Fibroblast of the aortic adventitia (primary cell): ENCODE results near the gene ST7. TPM values are rescaled to one million over a fixed set of nuclear protein-coding genes. Genes with fewer than 3 reads are reported as not detected.

Experiments
- DNase-seq: peaks from one replicate; pipeline ENCODE4 v3.0.0-alpha.2; 2010; ENCODE audit warnings: low read depth
- H3K4me3 ChIP-seq: 2 replicates; pipeline ENCODE4 v1.5.1; 2011; ENCODE audit warnings: low read depth, mild to moderate bottlenecking, control low read depth, low read length, moderate library complexity
- CTCF ChIP-seq: IDR thresholded peaks from 2 replicates; pipeline ENCODE4 v1.5.1; 2011; ENCODE audit warnings: mild to moderate bottlenecking, low read length, control low read depth, inconsistent platforms; ENCODE audit not compliant: insufficient read depth
- total RNA-seq: library from RNA; depleted of rRNA; stranded (reverse); fragments of >200 nt; gene quantifications from 2 replicates; pipeline ENCODE4 v1.2.3, GENCODE V29; 2012; ENCODE audit warnings: low replicate concordance

ST7 gene
- total RNA-seq, 1 donor = 22.7 TPM

- no peak for DNase-seq
- TF ChIP-seq CTCF = no peak
- H3K4me3 ChIP-seq = no peak overlapping the region
Observed at GRCh38 chr7:117138495-117138894, 185.2 kb downstream of the ST7 start.

GRCh38 chr7:117138981-117139380 is 185.7 kb downstream of the ST7 start:
- DNase-seq = no peak
- no peak for TF ChIP-seq CTCF
- no peak overlapping the region for H3K4me3 ChIP-seq

- no peak for TF ChIP-seq CTCF
Observed at GRCh38 chr7:117139397-117139984, 186.2 kb downstream of the ST7 start.

GRCh38 chr7:117140921-117141320 is 187.6 kb downstream of the ST7 start:
- no peak for TF ChIP-seq CTCF
- DNase-seq = no peak
- no peak overlapping the region for H3K4me3 ChIP-seq

More at GRCh38 chr7:117139397-117139984, 186.2 kb downstream of the ST7 start:
- no peak for DNase-seq
- no peak overlapping the region for H3K4me3 ChIP-seq

- no peak for TF ChIP-seq CTCF
- H3K4me3 ChIP-seq = no peak overlapping the region
- no peak for DNase-seq
Observed at GRCh38 chr7:117143066-117143465, 189.8 kb downstream of the ST7 start.

- no peak overlapping the region for H3K4me3 ChIP-seq
- TF ChIP-seq CTCF = no peak
- DNase-seq = no peak
Observed at GRCh38 chr7:117143580-117143979, 190.3 kb downstream of the ST7 start.

- H3K4me3 ChIP-seq = no peak overlapping the region
- no peak for DNase-seq
- no peak for TF ChIP-seq CTCF
Observed at GRCh38 chr7:117145333-117145732, 192.0 kb downstream of the ST7 start.
